ENCODE data around the gene ITPRID1. TPM values are rescaled to one million over a fixed set of nuclear protein-coding genes. Genes with fewer than 3 reads are reported as not detected.

Gene ITPRID1
- total RNA-seq, 1 donor from 2014 or later, result not detected

- no peaks in the 10 kb centered on the region for H3K4me1 ChIP-seq
- H3K27ac ChIP-seq, result no peak overlapping the region
- H3K9me3 ChIP-seq, result no peaks in the 10 kb centered on the region
- no peak for DNase-seq (ENCODE audit: extremely low spot score in 2 of 2)
- intact Hi-C loops (cut with DNase I), result no loop called here
- H3K27me3 ChIP-seq, result no peaks in the 10 kb centered on the region
- no peaks in the 10 kb centered on the region for H3K36me3 ChIP-seq
- no peak overlapping the region for H3K4me3 ChIP-seq
- TF ChIP-seq POLR2A (IDR thresholded peaks at IDR 0.05) (no peak), CTCF (IDR thresholded peaks at IDR 0.05) (no peak), POLR2AphosphoS5 (IDR thresholded peaks at IDR 0.05; ENCODE audit: insufficient read depth in 1 of 2, low read depth in 1 of 2) (no peak)
Observed at GRCh38 chr7:31665546-31665945, 151.7 kb downstream of the ITPRID1 start.

- no peak overlapping the region for H3K27ac ChIP-seq
- no peaks in the 10 kb centered on the region for H3K27me3 ChIP-seq
- H3K9me3 ChIP-seq, result no peaks in the 10 kb centered on the region
- no peaks in the 10 kb centered on the region for H3K36me3 ChIP-seq
- no peak overlapping the region for H3K4me3 ChIP-seq
- no peaks in the 10 kb centered on the region for H3K4me1 ChIP-seq
- intact Hi-C loops (cut with DNase I), result no loop called here
- TF ChIP-seq POLR2AphosphoS5 (IDR thresholded peaks at IDR 0.05; ENCODE audit: insufficient read depth in 1 of 2, low read depth in 1 of 2) (no peak), POLR2A (IDR thresholded peaks at IDR 0.05) (no peak), CTCF (IDR thresholded peaks at IDR 0.05) (no peak)
- no peak for DNase-seq (ENCODE audit: extremely low spot score in 2 of 2)
Observed at GRCh38 chr7:31669461-31669860, 155.6 kb downstream of the ITPRID1 start.

- H3K36me3 ChIP-seq, result no peaks in the 10 kb centered on the region
- H3K27ac ChIP-seq, result no peak overlapping the region
- TF ChIP-seq POLR2AphosphoS5 (IDR thresholded peaks at IDR 0.05; ENCODE audit: insufficient read depth in 1 of 2, low read depth in 1 of 2) (no peak), CTCF (IDR thresholded peaks at IDR 0.05) (no peak), POLR2A (IDR thresholded peaks at IDR 0.05) (no peak)
- H3K4me3 ChIP-seq, result no peak overlapping the region
- intact Hi-C loops (cut with DNase I), result no loop called here
- no peak for DNase-seq (ENCODE audit: extremely low spot score in 2 of 2)
- no peaks in the 10 kb centered on the region for H3K4me1 ChIP-seq
- H3K9me3 ChIP-seq, result no peaks in the 10 kb centered on the region
- H3K27me3 ChIP-seq, result no peaks in the 10 kb centered on the region
Observed at GRCh38 chr7:31679574-31680305, 165.8 kb downstream of the ITPRID1 start.

GRCh38 chr7:31683445-31684225, 169.7 kb downstream of the ITPRID1 start:
- no peak for DNase-seq (ENCODE audit: extremely low spot score in 2 of 2)
- intact Hi-C loops (cut with DNase I), result no loop called here
- H3K27ac ChIP-seq, result no peak overlapping the region
- H3K4me1 ChIP-seq, result no peaks in the 10 kb centered on the region
- no peak overlapping the region for H3K4me3 ChIP-seq
- no peaks in the 10 kb centered on the region for H3K36me3 ChIP-seq
- no peaks in the 10 kb centered on the region for H3K9me3 ChIP-seq
- TF ChIP-seq POLR2A (IDR thresholded peaks at IDR 0.05) (no peak), CTCF (IDR thresholded peaks at IDR 0.05) (no peak), POLR2AphosphoS5 (IDR thresholded peaks at IDR 0.05; ENCODE audit: insufficient read depth in 1 of 2, low read depth in 1 of 2) (no peak)
- H3K27me3 ChIP-seq, result no peaks in the 10 kb centered on the region

Measured in vagina (tissue), 2 donors.